SW 1271 (cell line): Measurements from ENCODE around the gene PCSK5.

Experiments
- DNase-seq, 2 experiments: peaks; one replicate each; lab custom pipeline; 2025; lab: John Stamatoyannopoulos, UW

Gene PCSK5

DNA sequence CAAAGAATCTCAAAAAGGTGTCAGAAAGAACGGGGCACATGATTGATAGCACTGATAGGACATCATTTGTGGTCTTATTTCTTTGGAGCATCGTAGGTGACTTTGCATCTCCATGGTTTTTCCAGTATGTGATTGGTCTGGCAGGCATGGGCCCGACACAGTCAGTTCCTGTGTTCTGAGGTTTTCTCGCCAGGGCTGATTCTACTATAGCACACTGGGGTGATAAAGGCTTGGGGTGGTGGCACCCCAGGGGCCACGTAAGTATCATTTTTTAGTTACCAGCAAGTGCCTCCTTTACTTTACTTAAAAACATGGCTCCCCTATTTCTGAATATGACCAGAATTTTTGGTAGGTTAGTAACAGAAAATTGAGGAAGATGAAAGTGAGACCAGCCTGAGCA, 301.0 kb downstream of the PCSK5 start:
- DNase-seq = no peak

DNA sequence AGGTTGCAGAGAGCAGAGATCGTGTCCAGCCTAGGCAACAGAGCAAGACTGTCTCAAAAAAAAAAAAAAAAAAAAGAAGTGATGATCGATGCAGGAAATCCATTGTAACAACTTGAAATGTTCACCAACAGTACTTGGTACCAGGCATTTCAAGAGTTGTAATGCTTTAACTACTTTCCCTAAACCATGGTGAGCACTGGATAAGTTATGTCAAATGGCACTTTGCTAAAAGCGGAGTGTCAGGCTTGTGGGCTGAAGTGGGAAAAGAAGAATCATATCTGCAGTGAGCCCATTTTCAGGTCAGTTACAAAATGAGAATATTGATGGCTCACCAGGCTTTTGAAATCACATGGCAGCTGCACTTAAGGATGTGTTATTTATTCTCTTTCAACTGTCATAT, 301.5 kb downstream of the PCSK5 start:
- no peak for DNase-seq

DNA sequence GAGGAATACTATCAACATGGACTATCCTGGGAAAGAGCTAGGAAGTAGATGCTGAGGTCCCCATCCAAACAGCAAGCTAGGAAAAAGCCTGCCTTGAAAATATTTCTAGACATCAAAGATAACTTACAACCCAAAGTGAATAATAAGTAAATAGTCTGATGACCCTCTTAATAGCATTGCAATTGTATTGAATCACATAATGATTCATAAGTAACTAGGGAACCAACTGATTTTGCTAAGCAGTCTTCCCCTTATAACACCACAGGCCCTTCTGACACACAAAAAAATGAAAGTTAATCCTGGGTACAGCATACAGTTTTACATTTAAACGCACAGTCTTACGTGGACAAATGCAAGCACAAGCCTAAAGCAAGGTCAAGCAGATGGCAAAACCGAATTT, 304.4 kb downstream of the PCSK5 start:
- DNase-seq = no peak

DNA sequence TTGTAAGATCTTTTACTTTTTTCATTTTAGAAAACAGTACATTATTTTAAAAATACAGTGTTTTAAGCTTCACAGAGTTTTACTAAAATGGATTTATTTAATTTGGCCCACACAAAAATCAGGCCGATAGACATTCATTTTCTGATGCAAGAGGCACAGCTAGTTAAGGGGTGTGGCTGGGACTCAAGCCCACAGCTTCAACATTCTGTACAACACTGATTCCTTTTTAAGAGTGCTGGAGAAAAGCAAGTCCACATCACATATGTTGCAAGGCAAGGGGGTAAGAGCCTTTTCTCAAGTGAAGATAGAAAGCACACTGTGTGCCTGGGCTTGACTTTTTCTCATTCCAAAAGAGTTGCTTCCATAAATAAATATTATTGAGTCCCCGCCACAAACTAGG, 307.9 kb downstream of the PCSK5 start:
- no peak for DNase-seq

DNA sequence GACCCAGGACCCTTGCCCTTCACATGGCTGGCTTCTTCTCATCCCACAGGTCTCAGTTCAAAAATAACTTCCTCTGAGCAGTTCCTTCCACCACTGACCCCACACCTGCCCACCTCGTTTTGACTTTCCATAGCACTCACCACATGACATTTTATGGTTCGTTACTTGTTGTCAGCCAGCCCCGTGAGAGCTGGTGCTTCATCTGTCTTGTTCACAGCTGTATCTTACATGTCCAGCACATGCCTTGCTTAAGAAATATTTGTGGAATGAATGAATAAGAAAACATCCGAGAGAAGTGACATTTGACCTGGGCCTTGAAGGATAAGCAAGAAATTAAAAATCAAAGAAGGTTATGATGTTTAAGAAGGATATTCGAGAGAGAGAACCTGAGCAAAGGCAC, 309.8 kb downstream of the PCSK5 start:
- no peak for DNase-seq

DNA sequence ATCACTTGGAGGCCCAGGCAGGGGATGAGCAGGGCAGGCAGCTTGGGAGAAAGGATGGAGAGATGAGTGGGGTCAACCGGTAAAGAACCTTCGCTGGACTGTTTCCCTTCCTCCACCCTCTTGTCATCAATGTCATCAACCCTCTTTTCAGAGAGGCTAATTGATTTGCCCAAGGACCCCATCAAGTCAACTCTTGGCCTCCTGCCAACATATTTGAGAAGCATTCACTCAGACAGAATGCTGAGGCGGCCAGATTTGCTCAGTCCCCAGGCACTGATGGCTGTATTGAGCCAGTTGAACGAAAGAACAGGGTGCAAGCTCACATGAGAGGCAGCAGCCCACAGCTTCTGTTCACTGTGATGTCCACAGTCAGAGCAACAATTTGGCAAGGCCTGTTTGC, 310.3 kb downstream of the PCSK5 start:
- no peak for DNase-seq

DNA sequence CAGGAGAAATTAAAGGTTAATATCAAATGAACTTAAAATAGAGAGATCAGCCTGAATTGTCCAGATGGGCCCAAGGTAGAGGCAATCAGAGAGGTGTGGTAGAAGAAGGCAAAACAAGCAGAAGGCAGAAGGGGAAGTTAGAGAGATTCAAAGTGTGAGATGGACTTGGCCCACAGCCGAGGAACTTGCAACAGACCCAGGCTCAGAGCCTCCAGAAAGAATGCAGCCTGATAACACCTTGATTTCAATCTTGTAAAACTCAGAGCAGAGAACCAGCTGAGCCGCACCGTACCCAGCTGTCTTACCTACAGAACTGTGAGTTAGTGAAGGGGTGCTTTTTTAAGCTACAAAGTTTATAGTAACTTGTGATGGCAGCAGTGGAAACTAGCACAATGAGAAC, 312.9 kb downstream of the PCSK5 start:
- no peak for DNase-seq

DNA sequence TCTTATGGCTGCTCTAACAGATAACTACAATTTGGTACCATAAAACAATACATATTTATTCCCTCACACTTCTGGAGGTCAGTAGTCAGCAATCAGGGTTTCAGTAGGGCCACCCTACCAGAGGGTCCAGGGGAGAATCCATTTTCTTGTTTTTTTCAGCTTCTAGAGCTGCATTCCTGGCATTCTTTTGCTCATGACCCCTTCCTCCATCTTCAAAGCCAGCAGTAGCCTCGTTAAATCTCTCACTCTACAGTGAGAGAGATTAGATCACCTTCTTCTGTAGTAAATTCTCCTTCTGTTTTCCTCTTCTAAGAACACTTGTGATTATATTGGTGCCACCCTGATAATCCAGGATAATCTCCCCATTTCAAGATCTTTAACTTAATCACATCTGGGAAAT, 316.3 kb downstream of the PCSK5 start:
- no peak for DNase-seq

DNA sequence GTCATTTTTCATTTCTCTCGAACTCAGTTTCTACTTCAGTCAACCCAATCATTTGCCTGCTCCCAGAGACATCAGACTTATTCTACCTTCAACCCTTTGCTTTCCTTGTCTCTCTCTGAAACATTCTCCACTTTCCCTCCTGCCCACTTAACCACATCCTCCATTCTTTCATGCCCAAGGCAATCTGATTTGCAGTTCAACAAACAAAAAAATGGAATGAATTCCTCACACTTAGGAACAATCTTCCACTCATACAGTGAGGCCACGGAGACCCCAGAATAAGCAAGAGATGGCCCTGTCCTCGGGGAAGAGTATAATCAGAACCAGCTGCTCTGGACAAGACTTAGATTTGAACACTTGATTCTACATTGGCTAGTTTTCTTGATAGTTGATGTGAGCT, 323.3 kb downstream of the PCSK5 start:
- DNase-seq = no peak

DNA sequence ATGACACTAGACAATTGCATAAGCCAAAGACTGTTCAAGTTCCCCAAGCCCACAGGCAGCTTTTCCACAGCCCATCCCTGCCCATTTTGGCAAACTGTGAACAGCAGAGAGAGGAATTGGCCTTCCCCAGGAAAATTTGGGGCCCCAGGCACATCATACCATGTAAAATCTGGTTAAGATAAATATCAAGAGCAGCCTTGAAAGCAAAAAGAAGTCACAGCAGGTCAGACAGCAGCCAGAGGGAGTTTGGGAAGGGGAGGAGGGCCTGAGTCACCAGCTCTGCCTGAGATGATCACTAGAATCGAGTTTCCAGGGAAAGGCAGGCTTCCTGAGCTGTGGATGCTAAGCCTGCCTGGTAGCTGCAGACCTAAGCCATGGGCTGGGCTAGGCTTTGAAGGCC, 324.6 kb downstream of the PCSK5 start:
- no peak for DNase-seq

DNA sequence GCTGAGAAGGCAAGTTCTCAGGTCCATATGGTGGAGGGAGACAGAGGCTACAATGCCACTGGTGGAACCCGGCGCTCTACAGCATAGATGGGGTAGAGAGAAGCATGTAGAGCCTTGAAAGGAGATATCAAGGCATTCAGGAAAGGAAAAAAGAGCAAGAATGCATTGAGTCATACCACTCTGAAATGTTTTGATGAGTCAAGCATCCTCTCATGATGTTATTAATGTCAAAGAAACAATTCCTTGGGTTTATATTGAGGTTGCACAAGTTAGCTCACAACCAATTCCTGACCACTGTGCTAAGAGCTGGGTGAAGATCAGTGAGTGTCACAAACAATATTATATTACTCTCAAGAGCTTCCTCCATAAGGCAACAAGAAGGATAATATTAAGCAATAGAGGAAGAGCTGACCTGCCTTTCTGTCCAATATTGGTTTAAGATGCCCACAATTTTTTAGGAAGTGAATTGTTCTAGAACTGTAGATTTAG, 325.7 kb downstream of the PCSK5 start:
- DNase-seq = peak in 1 of 2 experiments; percentile 30

DNA sequence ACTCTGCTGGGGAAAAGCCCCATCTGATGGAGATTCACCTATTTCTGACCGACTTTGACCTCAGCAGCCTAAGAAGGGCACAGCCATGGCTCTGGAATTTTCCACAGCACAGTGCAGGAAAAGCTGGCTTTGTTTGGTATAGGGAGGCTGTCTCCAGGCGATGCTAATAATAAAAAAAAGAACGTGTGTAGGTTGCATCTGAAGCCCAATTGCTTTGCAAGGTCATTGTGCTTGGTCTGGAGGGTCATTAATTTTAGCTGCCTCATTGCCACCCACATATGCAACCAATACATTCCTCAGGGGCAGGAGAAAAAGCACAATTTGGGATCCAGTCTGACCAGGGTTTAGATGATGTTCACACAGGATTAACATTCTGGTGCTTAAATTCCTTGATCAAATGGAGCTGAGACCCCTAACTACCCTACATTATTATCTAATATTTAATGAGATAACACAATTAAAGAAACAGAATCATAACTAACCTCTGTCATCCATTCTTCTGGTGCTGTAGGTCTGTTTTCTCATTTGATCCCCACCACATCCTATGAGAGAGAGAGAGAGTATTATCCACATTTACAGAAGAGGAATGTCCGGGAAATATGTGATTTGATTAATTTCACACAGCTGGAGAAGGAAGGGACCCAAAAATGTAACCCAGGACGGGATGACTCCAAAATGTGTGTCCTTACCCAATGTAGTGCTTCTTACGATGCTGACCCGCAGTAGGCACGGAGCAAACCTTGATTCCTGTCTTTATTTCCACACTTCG, 327.8 kb downstream of the PCSK5 start:
- DNase-seq = no peak

DNA sequence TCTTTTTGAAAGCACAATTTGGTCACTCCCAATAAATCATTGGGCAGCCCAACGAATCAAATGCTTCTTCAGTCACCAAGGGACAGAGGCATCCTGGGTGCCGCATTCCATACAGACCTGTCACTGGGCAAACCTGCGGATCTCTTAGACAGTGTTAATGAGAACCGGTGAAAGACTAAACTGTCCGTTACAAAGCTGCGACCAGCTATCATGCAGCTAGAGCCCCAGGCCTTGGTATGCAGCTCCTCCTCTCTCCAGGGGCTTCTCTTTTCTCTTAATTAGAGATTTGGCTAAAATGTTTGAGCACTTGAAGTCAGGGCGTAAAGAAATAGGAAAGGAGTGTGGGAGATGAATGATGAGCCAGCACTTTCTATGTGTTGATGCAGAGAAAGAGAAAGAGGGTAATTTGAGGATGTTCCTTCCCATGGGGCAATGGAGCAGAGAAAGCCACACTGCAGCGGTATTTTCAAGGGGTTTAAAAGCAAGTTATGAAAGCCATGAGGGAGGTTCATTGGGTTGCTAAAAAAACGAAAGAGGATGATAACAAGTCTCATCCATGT, 328.5 kb downstream of the PCSK5 start:
- no peak for DNase-seq

DNA sequence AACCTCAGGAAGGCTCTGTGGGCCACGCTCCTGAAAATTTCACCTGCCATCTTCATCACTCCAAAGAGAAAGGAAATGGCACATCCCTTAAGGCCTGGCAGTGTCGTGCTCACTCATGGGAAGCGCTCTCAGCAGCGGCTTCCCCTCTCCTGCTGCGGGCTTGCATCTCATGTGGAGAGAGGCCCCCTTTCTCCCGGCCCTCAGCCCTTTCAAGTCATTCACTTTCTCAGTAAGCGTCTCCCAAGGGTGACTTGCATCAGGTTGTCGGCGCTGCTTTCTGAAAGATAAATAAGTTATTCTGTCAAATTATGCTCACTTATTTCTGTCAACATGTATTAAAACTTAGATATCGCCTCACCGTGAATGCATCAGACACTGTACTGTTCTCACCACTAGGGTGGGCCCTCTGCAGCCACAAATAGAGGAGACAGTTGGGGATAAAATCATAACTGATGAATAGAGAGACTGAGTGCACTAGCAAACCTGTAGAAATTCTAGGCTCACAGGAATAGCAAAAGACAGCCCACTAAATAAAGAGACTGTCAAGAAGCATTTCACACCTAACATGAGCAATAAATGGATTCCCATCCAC, 329.2 kb downstream of the PCSK5 start:
- DNase-seq = no peak

DNA sequence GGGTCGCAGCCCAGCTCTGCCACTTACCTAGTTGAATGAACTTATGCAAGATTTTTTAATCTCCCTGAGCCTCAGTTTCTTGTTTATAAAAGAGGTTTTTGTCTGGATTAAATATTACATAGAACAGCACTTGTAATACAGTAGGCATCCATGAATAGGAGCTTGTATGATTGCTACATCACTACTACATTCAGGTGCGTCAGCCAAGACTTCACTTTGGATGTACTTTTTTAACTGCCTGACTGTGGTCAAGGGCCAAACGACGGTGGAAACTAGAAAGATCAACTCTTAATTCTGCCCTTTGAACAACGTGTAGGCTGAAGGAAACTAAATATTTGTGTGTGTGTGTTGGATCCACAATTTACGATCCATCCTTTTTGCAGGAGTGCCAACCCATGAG, 330.9 kb downstream of the PCSK5 start:
- no peak for DNase-seq

DNA sequence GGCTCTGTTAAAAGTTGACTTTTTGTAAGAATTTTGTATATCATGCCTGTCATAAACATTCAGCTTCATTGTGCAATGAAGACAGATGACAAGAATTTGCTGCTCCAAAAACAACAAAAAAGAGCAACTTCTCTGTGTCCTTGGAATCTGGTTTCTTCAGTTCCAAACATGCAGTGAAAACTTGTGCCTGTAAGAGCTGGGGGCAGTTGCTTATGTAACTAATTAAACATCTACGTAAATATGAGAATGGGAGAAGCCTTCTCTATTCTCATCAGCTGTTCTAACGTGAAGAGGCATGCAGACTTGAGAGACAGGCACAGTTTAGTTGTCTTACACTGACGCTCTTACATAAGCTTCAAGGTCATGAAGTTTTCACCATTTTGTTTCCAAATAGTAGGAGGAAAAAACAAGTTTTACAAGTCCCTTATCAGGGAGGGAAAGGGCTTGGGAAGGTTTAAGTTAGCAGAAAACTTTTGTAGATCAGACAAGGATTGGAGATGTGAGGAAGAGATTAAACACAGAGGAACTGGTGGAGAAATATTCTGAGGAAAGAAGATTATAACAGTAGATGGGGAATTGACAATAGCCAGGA, 333.4 kb downstream of the PCSK5 start:
- DNase-seq = no peak

DNA sequence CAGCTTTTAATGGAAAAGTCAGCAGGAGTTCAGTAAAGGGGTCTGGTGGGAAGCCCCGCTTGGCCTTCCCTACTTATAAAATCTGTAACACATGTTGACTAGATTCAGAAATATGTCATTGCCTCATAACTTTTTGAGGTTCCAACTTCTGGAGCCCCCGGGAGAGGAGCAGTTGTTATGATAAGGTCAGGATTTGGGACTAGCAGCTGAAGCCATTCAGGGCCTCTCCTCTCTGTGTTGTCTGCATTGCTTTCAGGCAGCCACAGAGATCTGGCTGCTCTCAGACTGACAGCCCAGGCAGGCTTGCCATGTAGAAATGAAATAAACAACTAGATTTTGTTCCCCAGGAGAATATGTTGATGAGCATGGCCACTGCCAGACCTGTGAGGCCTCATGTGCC, 336.7 kb downstream of the PCSK5 start:
- no peak for DNase-seq

DNA sequence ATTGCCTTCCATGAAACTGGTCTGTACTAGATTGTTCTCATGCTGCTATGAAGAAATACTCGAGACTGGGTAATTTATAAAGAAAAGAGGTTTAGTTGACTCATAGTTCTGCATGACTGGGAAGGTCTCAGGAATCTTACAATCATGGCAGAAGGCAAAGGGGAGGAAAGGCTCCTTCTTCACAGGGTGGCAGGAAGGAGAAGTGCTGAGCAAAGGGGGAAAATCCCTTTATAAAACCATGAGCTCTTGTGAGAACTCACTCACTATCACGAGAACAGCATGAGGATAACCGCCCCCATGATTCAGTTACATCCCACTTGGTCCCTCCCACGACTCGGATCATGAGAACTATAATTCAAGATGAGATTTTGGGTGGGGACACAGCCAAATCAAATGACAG, 340.5 kb downstream of the PCSK5 start:
- no peak for DNase-seq

DNA sequence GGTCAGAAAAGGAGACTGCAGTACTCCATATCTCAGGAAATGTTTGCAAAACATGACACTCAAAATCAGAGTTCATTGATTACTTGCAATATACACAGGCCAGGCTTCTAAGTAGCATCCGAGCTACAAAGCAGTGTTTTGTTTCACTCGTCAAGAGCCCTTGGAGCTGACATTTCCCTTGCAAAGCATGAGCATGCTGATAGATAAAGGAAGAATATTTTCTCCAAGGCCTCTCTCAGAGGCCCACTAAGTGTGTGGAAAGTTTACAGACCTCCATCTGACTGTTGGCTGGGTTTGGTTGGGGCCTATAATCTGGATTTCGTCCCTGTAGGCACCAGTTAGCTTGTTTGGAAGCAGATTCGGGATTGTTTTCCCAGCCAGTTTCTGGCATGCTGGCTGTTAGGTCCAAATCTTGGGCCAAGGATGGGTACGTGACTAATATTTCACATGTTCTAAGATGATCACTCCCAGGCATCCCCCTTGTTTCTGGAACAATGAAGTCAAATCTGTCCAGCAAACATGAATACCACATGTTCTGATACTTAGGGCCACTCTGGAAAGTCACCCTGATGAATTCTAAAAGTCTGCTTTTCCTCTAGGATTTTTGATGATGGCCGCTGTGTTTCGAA, 342.5 kb downstream of the PCSK5 start:
- DNase-seq = no peak

DNA sequence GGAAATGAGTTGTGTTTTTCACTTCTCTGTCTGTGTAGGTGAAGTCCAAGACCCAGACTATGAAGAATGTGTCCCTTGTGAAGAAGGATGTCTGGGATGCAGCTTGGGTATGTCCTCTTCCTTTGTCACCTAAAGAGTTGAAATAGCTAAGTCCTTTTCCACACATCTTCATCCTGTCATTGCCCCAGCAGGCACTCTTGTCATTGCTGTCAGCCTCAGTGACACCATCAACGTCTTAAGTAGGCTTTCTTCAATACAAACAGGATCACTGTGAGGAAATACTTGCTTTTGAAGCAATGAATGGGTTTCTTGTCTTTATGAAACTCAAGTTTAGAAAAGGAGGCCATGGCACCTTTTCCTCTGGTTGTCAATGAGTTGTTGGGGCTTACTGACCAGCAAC, 350.1 kb downstream of the PCSK5 start:
- no peak for DNase-seq

DNA sequence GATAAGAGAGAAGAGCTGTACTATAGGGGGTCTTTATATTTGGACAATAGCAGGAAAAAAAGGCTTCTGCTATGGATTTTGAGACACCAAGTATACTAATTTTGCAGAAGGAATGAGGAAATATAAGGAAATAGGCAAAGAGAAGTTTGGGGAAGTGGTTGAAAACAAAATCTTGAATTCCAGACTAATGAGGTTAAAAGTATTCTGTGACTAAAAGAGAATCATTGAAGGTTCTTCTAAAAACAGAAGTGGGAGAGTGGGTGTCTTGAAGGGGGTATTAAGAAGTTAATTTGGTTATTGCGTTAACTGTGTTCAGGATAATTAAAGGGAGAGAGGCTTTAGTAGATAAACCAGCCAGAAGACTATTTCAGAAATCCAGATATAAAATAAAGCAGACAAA, 355.0 kb downstream of the PCSK5 start:
- DNase-seq = no peak

DNA sequence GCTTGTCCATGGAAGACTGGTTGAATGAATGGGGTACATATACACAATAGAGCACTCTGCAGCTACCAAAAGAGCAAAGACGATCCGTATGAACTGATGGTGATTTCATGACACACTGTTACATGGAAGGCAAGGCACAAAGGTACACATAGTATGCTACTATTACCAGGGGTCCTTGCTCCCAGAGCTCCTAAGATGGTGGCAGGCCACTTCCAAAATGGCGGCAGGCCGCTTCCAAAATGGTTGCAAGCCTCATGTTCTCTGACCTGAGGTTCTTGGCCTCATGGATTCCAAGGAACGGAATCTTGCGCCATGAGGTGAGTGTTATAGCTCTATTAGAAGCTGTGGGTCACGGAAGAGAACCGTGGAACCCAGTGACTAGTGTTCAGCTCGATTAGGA, 356.2 kb downstream of the PCSK5 start:
- DNase-seq = no peak

DNA sequence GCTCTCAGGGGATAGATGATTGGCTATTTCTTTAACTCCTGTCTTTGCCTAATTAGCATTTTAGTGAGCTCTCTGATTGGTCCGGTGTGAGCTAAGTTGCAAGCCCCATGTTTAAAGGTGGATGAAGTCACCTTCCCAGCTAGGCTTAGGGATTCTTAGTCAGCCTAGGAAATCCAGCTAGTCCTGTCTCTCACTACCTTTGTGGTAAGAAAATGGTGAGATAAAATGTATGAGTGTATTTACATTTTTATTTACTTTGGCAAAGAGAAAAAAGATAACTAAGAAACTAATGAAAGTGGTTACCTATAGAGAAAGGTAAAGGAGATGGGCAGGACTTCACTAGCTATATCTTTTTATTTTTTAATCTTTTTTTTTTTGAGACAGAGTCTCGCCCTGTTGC, 357.0 kb downstream of the PCSK5 start:
- DNase-seq = no peak
